ENCODE results near the gene LPIN3. TPM values are rescaled to one million over a fixed set of nuclear protein-coding genes. Genes with fewer than 3 reads are reported as not detected.

Gene LPIN3
- total and polyA plus RNA-seq, 2 of the 8 experiments (the other 6 are each of a cell fraction or from before 2014, with no cell fraction given): 3.7 to 3.9 TPM

DNA sequence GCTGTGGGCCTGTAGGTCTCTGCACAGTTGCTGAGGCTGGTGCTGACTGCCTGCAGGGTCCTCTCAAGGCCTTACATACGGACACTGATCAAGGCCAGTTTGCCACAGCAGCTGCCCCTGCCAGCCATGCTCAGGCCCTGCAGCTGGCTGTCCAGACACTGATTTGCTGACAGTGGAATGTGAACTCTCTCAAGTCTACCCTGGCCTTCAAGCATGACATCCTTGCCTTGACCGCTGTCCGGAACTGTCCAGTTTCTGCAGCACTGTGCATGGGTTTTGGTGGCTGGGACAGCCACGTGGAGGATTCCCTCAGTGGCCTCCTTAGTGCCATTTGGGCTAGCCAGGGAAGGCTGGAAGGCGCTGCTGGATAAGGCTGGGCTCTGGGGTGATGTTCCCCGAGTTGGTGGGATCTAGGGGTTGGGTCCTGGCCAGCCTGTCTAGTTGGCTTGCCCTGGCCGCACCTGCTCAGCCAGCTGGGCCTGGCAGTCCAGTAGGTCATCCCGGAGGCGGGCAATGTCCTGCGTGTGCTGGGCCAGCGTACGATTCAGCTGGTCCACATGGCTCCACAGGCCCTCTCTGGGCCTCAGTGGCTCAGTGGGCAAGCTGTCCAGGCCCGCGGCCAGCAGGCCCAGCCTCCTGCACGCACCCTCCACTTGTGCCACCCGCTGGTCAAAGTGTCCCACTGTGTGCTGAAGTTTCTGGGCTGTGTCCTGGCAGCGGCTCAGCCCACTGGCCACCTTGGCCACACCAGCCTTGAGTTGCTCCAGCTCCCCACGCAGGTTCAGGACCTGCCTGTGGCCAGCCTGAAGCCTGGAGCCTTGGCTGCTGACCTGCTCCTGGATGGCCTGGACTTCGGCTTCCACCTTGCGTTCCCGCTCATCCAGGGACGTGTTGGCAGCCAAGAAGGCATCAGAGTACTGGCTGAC is 20.5 kb downstream of the LPIN3 start:
- no peak overlapping the region for H2BK120ac ChIP-seq (replicated peaks; ENCODE audit: low read depth, low read length)
- DNase-seq (ENCODE audit: low read depth in 1 of 2, low spot score in 2 of 2) (no peak), FAIRE-seq (no peak)
- ChIA-PET POLR2A (ENCODE audit: partially characterized antibody) (interaction anchor here (1.3 kb wide), 1 partner anchor 12 kb away, joined by 5 read pairs; no protein-coding TSS in a partner anchor), CTCF (ENCODE audit: partially characterized antibody) (interaction anchor here (0.8 to 2.3 kb wide), 8 partner anchors 10 to 111 kb away, joined by 3 to 12 read pairs (median 5); partner anchors contain the start of gene LPIN3)
- no peak for TF ChIP-seq SP2 (IDR thresholded peaks at IDR 0.05; ENCODE audit: low read length)
- TF ChIP-seq BACH1 (IDR thresholded peaks at IDR 0.05; ENCODE audit: low read length): no peak
- no peak for TF ChIP-seq FOSL1 (IDR thresholded peaks at IDR 0.05; ENCODE audit: insufficient read depth, low read depth, low read length)
- no peak for TF ChIP-seq EP300 (IDR thresholded peaks at IDR 0.05; ENCODE audit: borderline replicate concordance in 1 of 2, low read depth in 2 of 2, low read length in 2 of 2)
- no peak for TF ChIP-seq CEBPB (IDR thresholded peaks at IDR 0.05; ENCODE audit: low read depth, low read length)
- no peak for TF ChIP-seq TEAD4 (IDR thresholded peaks at IDR 0.05; ENCODE audit: low read depth, low read length)
- H2BK5ac ChIP-seq (ENCODE audit: low read depth, low read length): no peak overlapping the region
- no peak overlapping the region for H3K56ac ChIP-seq (replicated peaks; ENCODE audit: insufficient read length, low read depth, low read length)
- H2AFZ ChIP-seq (ENCODE audit: low read length): no peak overlapping the region
- H3K23me2 ChIP-seq (ENCODE audit: low read depth, low read length): peaks cover 2% of the 10 kb centered on the region; the same call in 1 of the 2 replicates
- H4K91ac ChIP-seq (replicated peaks; ENCODE audit: insufficient read length, low read length): no peak overlapping the region
- H4K8ac ChIP-seq (ENCODE audit: extremely low read depth, insufficient read depth, low read length): peak overlapping the region; percentile 64; the same call in 1 of the 2 replicates
- no peak overlapping the region for H3K14ac ChIP-seq (ENCODE audit: insufficient read length)
- H3K79me1 ChIP-seq (ENCODE audit: low read depth, low read length): no peaks in the 10 kb centered on the region
- no peak overlapping the region for H3K4me2 ChIP-seq (ENCODE audit: insufficient read depth in 1 of 2, low read depth in 2 of 2, low read length in 2 of 2)
- H3K27me3 ChIP-seq (replicated peaks in 1 of 4; ENCODE audit: control insufficient read depth in 3 of 4, extremely low read depth in 1 of 4, insufficient read depth in 3 of 4, low read length in 3 of 4): peaks cover 11 to 18% (median 17%) of the 10 kb centered on the region in 4 experiments; a peak in 6 of 7 replicates
- H3K4ac ChIP-seq (replicated peaks; ENCODE audit: insufficient read length, low read depth, low read length): no peak overlapping the region
- H2BK20ac ChIP-seq (ENCODE audit: low read length): no peak overlapping the region
- H2BK12ac ChIP-seq (ENCODE audit: low read depth, low read length): no peak overlapping the region
- no peak overlapping the region for H4K5ac ChIP-seq (ENCODE audit: insufficient read length, low read depth, low read length)
- no peak overlapping the region for H2AK5ac ChIP-seq (ENCODE audit: low read depth, low read length)
- WGBS, 2 experiments (ENCODE audit: extremely low coverage in 1 of 2, insufficient coverage in 1 of 2, insufficient read length in 1 of 2, insufficient replicate concordance in 2 of 2, low coverage in 1 of 2, low lambda C conversion rate in 2 of 2, missing lambda C conversion rate in 1 of 2): 88% methylated on average over 21 of the region's 22 CpGs; no CpG with 5 or more reads in 1 of the 2 experiments
- no peaks in the 10 kb centered on the region for H3K9me3 ChIP-seq (ENCODE audit: insufficient read depth in 2 of 2, low read depth in 1 of 2, low read length in 1 of 2)
- H2BK15ac ChIP-seq (ENCODE audit: low read length): no peak overlapping the region
- H3K27ac ChIP-seq (ENCODE audit: low read depth, low read length): no peak overlapping the region; the same call in 1 of the 2 replicates
- no peak overlapping the region for H3K18ac ChIP-seq (ENCODE audit: extremely low read depth, low read length)
- H4K20me1 ChIP-seq (replicated peaks in 1 of 2; ENCODE audit: control insufficient read depth in 1 of 2, insufficient read depth in 2 of 2, low read length in 2 of 2): peaks cover 2 to 7% of the 10 kb centered on the region in 2 experiments
- H3K4me1 ChIP-seq (replicated peaks in 1 of 4; ENCODE audit: control insufficient read depth in 3 of 4, insufficient read depth in 4 of 4, low read length in 3 of 4): no peaks in the 10 kb centered on the region; a peak in 2 of 7 replicates
- no peak overlapping the region for H3K4me3 ChIP-seq (ENCODE audit: extremely low read depth in 1 of 4, insufficient read depth in 2 of 4, low read depth in 3 of 4, low read length in 4 of 4)
- no peaks in the 10 kb centered on the region for H3K36me3 ChIP-seq (ENCODE audit: control insufficient read depth in 2 of 4, insufficient read depth in 4 of 4, low read length in 3 of 4)
- H3K9ac ChIP-seq (replicated peaks in 1 of 4; ENCODE audit: extremely low read depth in 1 of 4, low read depth in 3 of 4, low read length in 3 of 4): no peak overlapping the region
- H3K23ac ChIP-seq (ENCODE audit: insufficient read length): no peak overlapping the region
- H3K79me2 ChIP-seq (ENCODE audit: control insufficient read depth in 1 of 2, insufficient read depth in 2 of 2, low read length in 2 of 2): no peaks in the 10 kb centered on the region

Measured in H1 (cell line).